Effector memory CD8-positive, alpha-beta T cell (primary cell): ENCODE measurements around the gene ROR1.

Experiments used
- ATAC-seq: fragments of 150-1000 bp; cut with Tn5 transposase; replicated peaks from 2 replicates; pipeline ENCODE4 v1.10.0; 2021; ENCODE audit warnings: mild to moderate bottlenecking, moderate library complexity
- DNase-seq, 3 experiments: peaks; one replicate each; pipeline ENCODE4 v3.0.0; 2021
- H3K27ac Mint-ChIP-seq, 2 donors: one replicate each; pipeline ENCODE4 v1.8.0; 2022; ENCODE audit warnings: mild to moderate bottlenecking in 2 of 2, mixed read lengths in 2 of 2, moderate library complexity in 2 of 2
- H3K27me3 Mint-ChIP-seq, 2 donors: one replicate each; pipeline ENCODE4 v1.8.0; 2022; ENCODE audit warnings: mixed read lengths in 2 of 2
- H3K36me3 Mint-ChIP-seq: one replicate; pipeline ENCODE4 v1.8.0; 2022; ENCODE audit warnings: mild to moderate bottlenecking, moderate library complexity, mixed read lengths; ENCODE audit not compliant: insufficient read depth
- H3K4me1 Mint-ChIP-seq, 2 donors: one replicate each; pipeline ENCODE4 v1.8.0; 2022; ENCODE audit warnings: low read depth in 2 of 2, mixed read lengths in 2 of 2
- H3K4me3 Mint-ChIP-seq, 2 donors: one replicate each; pipeline ENCODE4 v1.8.0; 2022; ENCODE audit warnings: mild to moderate bottlenecking in 2 of 2, mixed read lengths in 2 of 2, moderate library complexity in 2 of 2
- H3K9me3 Mint-ChIP-seq, 2 donors: one replicate each; pipeline ENCODE4 v1.8.0; 2022; ENCODE audit warnings: mixed read lengths in 2 of 2

Gene ROR1

DNA sequence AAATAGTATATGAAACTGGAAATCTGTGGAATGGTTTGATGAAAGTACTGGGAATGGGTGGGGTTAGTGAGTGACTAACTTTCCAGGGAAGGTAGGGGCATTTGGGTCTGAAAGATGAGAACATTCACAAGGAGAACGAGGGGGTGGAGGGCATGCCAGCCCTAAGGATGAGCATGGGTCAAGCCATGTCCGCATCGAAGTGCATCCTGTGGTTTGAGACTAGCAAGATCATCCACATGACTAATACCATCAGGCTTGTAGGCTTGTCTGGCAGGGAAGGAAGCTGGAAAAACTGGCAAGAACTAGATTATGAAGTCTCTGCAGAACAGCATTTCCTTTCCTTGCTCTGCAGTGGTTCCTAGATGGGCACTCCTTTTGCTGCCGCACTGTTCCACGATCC is 359.2 kb downstream of the ROR1 start:
- no peaks in the 10 kb centered on the region for H3K4me1 Mint-ChIP-seq
- peaks cover 11 to 26% of the 10 kb centered on the region in 2 donors for H3K27me3 Mint-ChIP-seq
- no peak overlapping the region for H3K4me3 Mint-ChIP-seq
- H3K27ac Mint-ChIP-seq: no peak overlapping the region
- ATAC-seq: no peak
- H3K36me3 Mint-ChIP-seq: no peaks in the 10 kb centered on the region
- no peaks in the 10 kb centered on the region for H3K9me3 Mint-ChIP-seq
- no peak for DNase-seq

DNA sequence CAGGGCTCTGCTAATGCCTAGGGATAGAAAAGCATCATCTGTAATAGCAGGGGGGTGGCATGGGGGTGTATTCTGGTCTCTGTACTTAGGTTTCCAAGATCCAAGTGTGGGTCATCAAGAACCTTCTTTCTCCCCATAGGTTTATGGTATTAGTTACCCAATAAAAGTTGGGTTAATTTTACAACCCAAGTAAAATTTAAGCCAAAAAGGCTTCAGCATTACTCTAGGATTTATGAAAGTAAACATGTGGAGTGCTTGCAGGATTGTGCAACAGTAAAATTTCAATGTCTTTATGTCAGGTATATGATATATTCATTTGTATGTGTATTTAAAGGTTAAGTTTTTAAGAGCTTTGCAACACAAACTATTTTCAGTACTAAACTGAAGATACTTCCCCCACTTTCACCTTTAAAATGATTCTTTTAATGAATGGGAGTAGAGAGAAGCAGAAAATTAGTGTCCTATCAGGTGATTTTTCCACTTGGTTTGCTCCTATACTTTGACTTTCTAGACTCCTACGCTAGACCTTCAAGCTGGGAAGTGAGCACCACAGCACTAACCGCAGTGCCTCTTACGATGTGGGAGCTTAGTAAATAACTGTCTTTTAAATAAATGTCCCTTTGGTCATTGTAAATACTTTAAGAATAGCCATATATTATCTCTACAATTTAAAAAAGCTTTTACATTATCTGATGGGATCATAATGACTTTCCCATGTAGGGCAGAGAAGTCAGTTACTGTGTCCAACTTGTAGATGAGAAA is 361.8 kb downstream of the ROR1 start:
- no peaks in the 10 kb centered on the region for H3K4me1 Mint-ChIP-seq
- DNase-seq (no peak), ATAC-seq (no peak)
- H3K9me3 Mint-ChIP-seq: no peaks in the 10 kb centered on the region
- no peak overlapping the region for H3K4me3 Mint-ChIP-seq
- H3K36me3 Mint-ChIP-seq: no peaks in the 10 kb centered on the region
- peaks cover 11 to 20% of the 10 kb centered on the region in 2 donors for H3K27me3 Mint-ChIP-seq
- no peak overlapping the region for H3K27ac Mint-ChIP-seq

DNA sequence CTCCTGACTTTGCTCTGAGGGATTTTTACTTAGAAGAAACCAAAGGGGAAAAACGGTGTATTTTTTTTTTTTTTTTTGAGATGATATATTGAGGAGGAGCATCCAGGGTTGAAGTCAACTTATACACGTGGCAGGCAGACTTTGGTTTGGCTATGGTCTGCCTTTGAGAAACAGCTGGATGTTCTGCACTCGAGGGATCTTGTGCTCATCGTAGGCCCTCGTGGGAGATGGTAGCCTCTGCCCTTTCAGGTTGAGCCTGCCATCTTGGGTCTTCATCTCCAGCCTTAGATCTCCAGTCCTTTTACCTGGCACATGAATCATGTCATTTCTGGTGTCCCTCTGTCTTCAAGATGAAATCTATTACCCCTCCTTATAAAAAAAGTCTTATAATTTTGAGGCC is 362.5 kb downstream of the ROR1 start:
- no peak for DNase-seq
- no peak overlapping the region for H3K4me3 Mint-ChIP-seq
- no peak for ATAC-seq
- no peaks in the 10 kb centered on the region for H3K4me1 Mint-ChIP-seq
- no peaks in the 10 kb centered on the region for H3K36me3 Mint-ChIP-seq
- no peaks in the 10 kb centered on the region for H3K9me3 Mint-ChIP-seq
- peaks cover 5 to 27% of the 10 kb centered on the region in 2 donors for H3K27me3 Mint-ChIP-seq
- no peak overlapping the region for H3K27ac Mint-ChIP-seq

DNA sequence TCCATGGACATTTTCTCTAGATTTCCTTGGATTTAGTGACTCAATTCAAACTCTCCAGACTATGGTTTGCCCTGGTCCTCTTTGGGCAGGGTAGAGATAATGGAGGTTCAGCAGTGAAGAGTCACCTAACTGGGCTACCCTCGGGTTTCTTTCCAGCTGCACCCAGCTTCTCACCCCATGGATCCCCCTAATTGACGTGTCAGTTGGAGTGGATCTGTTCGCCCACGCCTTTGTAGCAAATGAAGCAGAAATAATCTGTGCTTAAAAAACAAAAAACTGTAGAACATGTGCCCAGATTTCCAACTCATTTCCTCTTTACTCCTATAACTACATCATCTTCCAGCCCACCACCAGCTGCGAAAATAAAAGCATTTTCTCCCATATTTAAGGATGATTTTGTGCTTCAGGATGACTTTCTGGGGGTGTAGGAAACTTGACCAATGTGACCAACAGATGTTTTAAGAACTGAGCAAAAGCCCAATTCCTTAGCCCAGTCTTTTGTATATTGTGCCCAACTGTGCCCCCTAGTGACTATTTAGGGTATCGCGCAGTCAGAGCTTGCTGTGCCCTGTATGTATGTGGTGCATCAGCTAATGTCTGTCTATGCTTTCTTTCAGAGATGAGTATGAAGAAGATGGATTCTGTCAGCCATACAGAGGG is 363.1 kb downstream of the ROR1 start:
- Mint-ChIP-seq H3K27me3 (peaks cover 4 to 29% of the 10 kb centered on the region in 2 donors), H3K4me3 (no peak overlapping the region), H3K4me1 (no peaks in the 10 kb centered on the region), H3K36me3 (no peaks in the 10 kb centered on the region), H3K9me3 (no peaks in the 10 kb centered on the region), H3K27ac (no peak overlapping the region)
- peak; percentile 21 to 41 (median 30) for DNase-seq
- ATAC-seq: no peak

DNA sequence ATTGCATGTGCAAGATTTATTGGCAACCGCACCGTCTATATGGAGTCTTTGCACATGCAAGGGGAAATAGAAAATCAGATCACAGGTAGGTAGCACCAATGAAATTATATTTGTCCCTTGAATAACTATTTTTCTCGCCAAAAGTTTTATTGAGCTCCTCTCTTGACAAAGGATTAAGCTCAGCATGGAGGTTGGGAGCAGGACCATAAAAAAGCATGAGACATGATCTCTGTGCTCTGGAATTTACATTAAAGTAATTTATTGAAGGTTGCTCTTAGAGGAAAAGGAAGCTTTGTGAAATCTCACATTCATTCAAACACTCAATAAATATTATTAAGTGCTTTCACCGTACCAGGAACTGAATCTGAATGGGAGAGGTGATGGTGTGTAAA is 363.6 kb downstream of the ROR1 start:
- no peaks in the 10 kb centered on the region for H3K4me1 Mint-ChIP-seq
- H3K9me3 Mint-ChIP-seq: no peaks in the 10 kb centered on the region
- peaks cover 8 to 29% of the 10 kb centered on the region in 2 donors for H3K27me3 Mint-ChIP-seq
- H3K36me3 Mint-ChIP-seq: no peaks in the 10 kb centered on the region
- DNase-seq (no peak), ATAC-seq (no peak)
- H3K4me3 Mint-ChIP-seq: no peak overlapping the region
- H3K27ac Mint-ChIP-seq: no peak overlapping the region

DNA sequence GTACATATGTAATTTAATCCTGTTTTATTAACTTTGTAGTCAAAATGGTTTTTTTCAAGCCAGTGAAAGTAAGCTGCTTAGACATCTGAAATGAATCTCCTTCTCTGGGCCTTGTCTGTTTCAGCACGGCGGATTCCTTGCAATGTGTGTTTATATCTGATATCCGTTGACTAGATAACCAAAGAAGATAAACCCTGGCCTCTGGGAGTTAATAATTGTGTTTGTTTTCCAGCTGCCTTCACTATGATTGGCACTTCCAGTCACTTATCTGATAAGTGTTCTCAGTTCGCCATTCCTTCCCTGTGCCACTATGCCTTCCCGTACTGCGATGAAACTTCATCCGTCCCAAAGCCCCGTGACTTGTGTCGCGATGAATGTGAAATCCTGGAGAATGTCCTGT is 366.1 kb downstream of the ROR1 start:
- DNase-seq (no peak), ATAC-seq (no peak)
- Mint-ChIP-seq H3K4me3 (no peak overlapping the region), H3K9me3 (no peaks in the 10 kb centered on the region), H3K27me3 (peaks cover 19% of the 10 kb centered on the region in 2 donors), H3K27ac (no peak overlapping the region), H3K36me3 (no peaks in the 10 kb centered on the region), H3K4me1 (no peaks in the 10 kb centered on the region)

DNA sequence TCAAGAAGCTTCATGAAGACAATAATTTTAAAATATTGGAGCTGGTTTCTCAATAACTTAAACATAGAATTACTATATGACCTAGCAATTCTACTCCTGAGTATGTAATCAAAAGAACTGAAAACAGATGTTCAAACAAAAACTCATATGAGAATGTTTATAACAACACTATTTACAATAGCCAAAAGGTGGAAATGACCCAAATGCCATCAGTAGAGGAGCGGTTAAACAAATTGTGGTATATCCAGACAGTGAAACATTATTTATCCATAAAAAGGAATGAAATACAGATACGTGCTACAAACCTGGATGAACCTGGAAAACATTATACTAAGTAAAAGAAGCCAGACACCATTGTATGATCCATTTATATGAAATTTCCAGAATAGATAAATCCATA is 366.8 kb downstream of the ROR1 start:
- DNase-seq: no peak
- Mint-ChIP-seq H3K4me3 (no peak overlapping the region), H3K27me3 (peaks cover 19% of the 10 kb centered on the region in 2 donors), H3K9me3 (no peaks in the 10 kb centered on the region), H3K36me3 (no peaks in the 10 kb centered on the region), H3K4me1 (no peaks in the 10 kb centered on the region), H3K27ac (no peak overlapping the region)
- ATAC-seq: no peak

DNA sequence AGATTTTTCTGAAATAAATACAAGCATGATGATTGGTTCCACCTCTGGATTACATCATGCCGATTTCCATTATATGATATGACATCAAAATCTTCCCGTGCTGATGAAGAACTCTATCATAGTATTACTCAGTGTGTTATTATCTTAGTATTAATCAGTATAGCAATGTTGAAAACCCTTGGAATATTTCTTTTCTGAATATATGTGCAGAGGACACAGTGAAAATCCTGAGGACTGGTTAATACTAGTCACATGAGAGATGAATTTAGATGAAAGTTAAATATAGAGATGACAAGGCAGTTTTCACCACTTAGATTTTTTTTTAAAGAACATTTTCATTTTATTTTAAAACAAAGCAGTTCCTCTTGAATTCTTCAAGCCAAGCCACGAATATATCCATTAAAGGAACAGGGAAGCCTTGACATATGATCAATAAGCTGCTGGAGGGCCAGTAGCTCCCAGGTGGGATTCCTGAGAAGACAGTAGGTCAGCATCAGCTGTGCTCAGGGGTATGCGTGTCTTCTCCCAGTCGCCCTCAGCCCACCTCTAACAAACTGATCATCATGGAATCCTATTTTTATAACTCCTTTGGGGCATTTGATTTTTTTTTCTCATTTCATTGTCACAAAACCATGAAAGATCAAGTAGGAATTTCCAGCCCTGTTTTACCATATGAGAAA is 373.4 kb downstream of the ROR1 start:
- Mint-ChIP-seq H3K27ac (no peak overlapping the region), H3K36me3 (no peaks in the 10 kb centered on the region), H3K4me1 (no peaks in the 10 kb centered on the region), H3K4me3 (no peak overlapping the region), H3K27me3 (peaks cover 23 to 39% of the 10 kb centered on the region in 2 donors), H3K9me3 (no peaks in the 10 kb centered on the region)
- DNase-seq (no peak), ATAC-seq (no peak)

DNA sequence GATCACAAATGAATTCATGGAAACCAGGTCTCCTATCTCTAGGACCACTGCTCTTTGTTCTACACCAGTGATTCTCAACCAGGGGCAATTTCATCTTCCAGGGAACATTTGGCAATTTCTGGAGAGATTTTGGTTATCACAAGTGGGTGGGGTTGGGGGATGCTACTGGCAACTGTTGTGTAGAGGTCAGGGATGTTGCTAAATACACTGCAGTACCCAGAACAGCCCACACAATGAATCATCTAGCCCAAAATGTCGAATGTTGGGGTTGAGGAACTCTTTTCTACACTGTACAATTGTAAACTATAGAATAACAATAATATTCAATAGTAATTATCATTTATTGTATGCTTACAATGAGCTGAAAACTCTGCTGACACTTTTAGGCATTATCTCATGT is 373.9 kb downstream of the ROR1 start:
- Mint-ChIP-seq H3K4me1 (no peaks in the 10 kb centered on the region), H3K27ac (no peak overlapping the region), H3K4me3 (no peak overlapping the region), H3K9me3 (no peaks in the 10 kb centered on the region), H3K36me3 (no peaks in the 10 kb centered on the region), H3K27me3 (peaks cover 23 to 35% of the 10 kb centered on the region in 2 donors)
- DNase-seq (no peak), ATAC-seq (no peak)

DNA sequence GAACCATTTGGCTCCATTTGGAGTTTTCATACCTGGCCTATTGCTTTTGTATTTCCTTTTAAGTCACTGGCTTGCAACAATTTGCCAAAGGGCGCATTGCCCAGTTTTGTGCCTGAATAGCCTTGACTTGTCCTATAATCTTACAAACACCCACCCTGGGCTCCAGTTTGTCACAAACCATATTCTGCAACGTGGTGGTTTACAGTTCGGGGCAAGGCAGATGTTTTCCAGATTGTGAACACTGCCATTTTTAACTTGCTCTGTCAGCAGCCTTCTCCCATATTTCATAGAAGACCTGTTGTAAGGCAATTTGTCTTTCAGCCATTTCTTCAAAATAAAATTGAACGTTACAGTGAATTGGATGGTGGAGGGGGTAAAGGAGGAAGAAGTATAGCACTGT is 376.4 kb downstream of the ROR1 start:
- ATAC-seq: no peak
- no peak overlapping the region for H3K27ac Mint-ChIP-seq
- no peaks in the 10 kb centered on the region for H3K36me3 Mint-ChIP-seq
- H3K9me3 Mint-ChIP-seq: no peaks in the 10 kb centered on the region
- no peak for DNase-seq
- no peaks in the 10 kb centered on the region for H3K4me1 Mint-ChIP-seq
- no peak overlapping the region for H3K4me3 Mint-ChIP-seq
- H3K27me3 Mint-ChIP-seq: peaks cover 23 to 25% of the 10 kb centered on the region in 2 donors

DNA sequence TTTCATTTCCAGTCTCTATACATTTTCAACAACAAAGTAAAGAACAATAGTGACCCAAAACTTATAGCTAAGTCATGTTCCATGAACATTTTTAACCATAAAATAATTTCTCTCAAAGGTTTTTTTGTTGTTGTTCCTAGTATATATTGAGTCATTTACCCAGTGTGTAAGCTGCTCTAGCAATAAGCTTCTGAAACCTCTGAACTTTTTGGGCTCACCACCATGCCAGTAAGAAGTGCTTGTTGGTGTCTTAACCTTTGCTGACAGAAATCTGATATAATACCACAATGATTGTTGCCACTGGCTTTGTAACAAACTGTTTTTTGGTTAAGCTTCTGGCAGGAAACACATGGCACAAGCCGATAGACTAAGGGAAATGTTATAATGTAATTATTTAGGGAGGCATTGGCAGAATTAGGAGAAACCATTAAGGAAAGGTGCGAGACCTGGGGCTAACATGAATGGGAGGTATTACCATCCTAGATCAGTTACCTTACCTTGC is 377.0 kb downstream of the ROR1 start:
- ATAC-seq (no peak), DNase-seq (no peak)
- no peak overlapping the region for H3K27ac Mint-ChIP-seq
- H3K27me3 Mint-ChIP-seq: peaks cover 23 to 25% of the 10 kb centered on the region in 2 donors
- H3K36me3 Mint-ChIP-seq: no peaks in the 10 kb centered on the region
- no peaks in the 10 kb centered on the region for H3K9me3 Mint-ChIP-seq
- no peaks in the 10 kb centered on the region for H3K4me1 Mint-ChIP-seq
- no peak overlapping the region for H3K4me3 Mint-ChIP-seq

DNA sequence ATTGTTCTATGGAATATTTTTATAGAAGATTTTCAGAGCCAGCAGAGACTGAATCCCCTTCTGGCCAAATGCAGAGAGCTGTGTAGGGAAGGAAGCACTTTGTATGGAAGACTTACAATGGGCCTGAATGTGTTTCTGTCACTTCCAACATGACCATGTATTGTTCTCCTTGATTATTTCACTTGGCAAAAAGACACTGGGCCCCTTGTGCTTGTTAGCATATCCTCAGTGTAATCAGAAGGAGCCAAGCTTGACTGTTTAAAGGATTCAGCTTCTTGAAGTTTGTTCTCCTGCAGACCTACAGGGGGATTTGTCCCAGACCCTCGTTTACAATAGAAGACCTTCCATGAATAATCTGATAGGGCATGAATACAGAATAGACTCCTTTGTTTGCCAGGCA is 381.5 kb downstream of the ROR1 start:
- no peak overlapping the region for H3K4me3 Mint-ChIP-seq
- H3K27me3 Mint-ChIP-seq: peaks cover 9 to 12% of the 10 kb centered on the region in 2 donors
- no peaks in the 10 kb centered on the region for H3K4me1 Mint-ChIP-seq
- DNase-seq (no peak), ATAC-seq (no peak)
- H3K9me3 Mint-ChIP-seq: no peaks in the 10 kb centered on the region
- no peak overlapping the region for H3K27ac Mint-ChIP-seq
- no peaks in the 10 kb centered on the region for H3K36me3 Mint-ChIP-seq

DNA sequence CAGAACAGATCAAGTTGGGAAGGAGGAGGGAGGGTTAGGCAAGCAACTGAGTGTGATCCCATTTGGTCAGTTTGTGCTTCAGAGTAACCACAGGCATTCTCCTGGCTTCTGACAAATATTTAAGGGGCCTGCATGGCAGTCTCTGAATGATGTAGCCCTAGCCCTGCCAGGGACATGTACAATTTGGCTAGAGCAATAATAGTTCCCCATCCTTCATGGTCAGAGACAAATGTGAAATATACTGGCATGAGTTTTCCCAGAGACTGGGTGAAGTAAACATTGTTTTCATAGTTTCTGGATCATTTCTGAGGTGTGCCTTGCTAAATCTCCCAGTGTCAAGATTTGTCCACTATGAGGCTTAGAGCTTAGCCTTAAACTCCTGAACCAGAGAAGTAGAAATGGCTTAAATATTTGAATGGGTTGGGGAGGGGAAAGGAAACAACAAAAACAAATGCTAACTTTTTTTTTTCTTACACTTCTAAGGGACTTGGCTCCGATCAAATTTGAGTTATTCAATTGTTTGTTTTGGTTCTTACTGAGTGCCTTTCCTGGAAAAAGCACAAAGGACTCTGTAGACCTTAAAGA is 387.6 kb downstream of the ROR1 start:
- H3K36me3 Mint-ChIP-seq: no peaks in the 10 kb centered on the region
- no peak for ATAC-seq
- no peaks in the 10 kb centered on the region for H3K4me1 Mint-ChIP-seq
- H3K27me3 Mint-ChIP-seq: peaks cover 22 to 37% of the 10 kb centered on the region in 2 donors
- DNase-seq: no peak
- no peak overlapping the region for H3K4me3 Mint-ChIP-seq
- H3K9me3 Mint-ChIP-seq: no peaks in the 10 kb centered on the region
- no peak overlapping the region for H3K27ac Mint-ChIP-seq
